Stimulated activated CD4-positive, alpha-beta T cell treated with anti-CD3 and anti-CD28 coated beads, Interleukin-4, amount 100 ng/mL, for 24 hours (primary cell): ENCODE data around the gene PLEKHG4.

Source experiments
- DNase-seq: peaks from one replicate; pipeline ENCODE4 v3.0.0-alpha.2; 2020

PLEKHG4 gene

GRCh38 chr16:67287960-67288359, 8.6 kb downstream of the PLEKHG4 start:
- DNase-seq = no peak

DNA sequence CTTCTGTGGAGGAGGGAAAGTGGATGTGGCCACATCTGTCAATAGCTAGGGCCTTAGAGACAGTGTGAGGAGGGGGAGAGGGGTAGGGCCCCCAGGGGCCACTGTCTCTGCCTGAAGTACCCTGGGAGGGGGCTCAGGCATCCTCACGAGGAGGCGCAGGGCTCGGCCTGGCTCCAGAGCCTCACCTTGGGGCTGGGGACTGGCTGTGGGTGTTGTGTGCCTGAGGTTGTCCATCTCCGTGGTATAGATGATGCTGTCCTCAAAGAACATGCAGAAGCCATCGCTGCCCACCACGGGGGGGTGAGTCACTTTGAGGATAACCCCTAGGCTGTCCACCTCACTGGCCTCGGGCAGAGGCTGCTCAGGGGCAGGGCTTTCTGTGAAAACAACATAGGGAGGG, 12.1 kb downstream of the PLEKHG4 start:
- no peak for DNase-seq

- no peak for DNase-seq
Measured at GRCh38 chr16:67294171-67294757, 14.9 kb downstream of the PLEKHG4 start.

DNA sequence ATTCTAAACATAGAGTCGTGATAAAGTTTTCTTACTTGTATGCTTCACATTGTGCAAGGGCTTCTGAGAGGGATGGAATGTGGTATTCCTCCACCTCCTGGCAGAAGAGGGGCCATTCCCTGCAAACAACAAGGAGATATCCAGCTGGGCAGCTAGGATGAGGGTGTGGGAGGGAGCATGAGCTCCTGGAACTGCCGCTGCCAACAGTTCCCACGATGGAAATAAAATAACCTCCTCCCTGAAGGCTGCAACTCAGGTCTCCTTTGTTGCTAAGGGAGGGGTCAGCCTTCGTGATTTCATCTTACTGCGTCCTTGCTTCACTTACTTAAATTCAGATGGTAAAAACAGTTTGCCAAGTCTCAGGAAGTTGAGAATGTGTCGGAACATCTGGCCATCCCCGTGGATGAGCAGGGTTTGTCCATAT, 15.6 kb downstream of the PLEKHG4 start:
- DNase-seq = no peak

GRCh38 chr16:67296420-67296819, 17.1 kb downstream of the PLEKHG4 start:
- no peak for DNase-seq

GRCh38 chr16:67298277-67298676, 18.9 kb downstream of the PLEKHG4 start:
- no peak for DNase-seq

GRCh38 chr16:67299269-67299668, 19.9 kb downstream of the PLEKHG4 start:
- no peak for DNase-seq

GRCh38 chr16:67301080-67301782, 21.9 kb downstream of the PLEKHG4 start:
- no peak for DNase-seq

- no peak for DNase-seq
Measured at GRCh38 chr16:67302076-67302475, 22.7 kb downstream of the PLEKHG4 start.

GRCh38 chr16:67302970-67303369, 23.6 kb downstream of the PLEKHG4 start:
- no peak for DNase-seq

- DNase-seq = no peak
Measured at GRCh38 chr16:67304020-67304419, 24.7 kb downstream of the PLEKHG4 start.

- no peak for DNase-seq
Measured at GRCh38 chr16:67305216-67306071, 26.1 kb downstream of the PLEKHG4 start.

- no peak for DNase-seq
Measured at GRCh38 chr16:67310561-67310960, 31.2 kb downstream of the PLEKHG4 start.

DNA sequence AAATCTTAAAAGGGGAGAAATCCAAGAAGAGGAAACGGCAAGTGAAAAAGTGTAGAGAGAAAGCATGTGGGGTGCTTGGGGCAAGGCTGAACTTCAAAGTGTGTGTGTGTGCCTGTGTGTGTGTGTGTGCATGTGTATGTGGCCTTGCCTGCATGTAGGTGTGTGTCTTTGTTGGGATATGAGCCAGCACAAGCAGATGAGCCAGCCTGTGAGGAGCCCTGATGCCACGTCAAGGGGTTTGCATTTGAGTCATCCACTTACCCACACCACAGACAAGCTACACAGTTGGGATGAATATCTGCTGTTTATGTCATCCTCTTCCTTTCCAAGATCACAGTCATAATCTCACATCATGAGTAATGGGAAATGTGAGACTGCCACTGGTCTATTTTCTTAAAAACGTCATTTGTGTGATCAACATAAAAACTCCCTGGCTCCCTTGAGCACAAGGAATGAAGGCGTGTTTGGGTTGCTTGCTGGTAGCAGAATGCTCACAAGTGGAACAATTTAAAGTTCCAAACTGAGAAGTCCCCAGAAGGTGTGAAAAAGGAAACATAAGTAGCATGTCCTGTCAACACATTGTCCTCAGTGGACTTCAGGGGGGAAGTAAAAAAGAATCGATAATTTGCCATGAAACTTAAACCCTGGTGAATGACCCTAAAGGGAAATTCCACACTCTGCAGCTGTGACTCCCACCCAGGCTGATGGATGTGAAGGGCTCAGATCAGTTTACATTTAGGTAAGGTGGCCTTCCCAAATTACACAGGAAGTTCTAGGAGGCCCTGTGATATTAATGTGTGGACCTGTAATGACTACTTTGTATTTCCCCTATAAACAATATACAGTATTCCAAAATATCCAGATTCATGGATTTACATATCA, 32.5 kb downstream of the PLEKHG4 start:
- peak; percentile 91 for DNase-seq

DNA sequence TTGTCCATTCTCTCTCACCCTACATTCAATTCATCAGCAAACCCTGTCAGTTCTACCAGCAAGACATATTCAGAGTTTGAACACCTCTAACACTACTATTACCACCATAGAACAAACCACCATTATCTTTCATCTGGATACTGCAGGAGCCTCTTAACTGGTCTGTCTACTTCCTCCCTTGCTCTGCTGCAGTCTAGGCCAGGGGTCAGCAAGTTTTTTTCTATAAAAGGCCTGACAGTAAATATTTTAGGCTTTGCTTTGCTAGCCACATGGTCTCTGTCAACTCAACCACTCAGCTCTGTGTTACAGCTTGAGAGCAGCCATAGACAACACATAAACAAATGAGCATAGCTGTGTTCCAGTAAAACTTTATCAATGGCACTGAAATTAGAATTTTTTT, 33.4 kb downstream of the PLEKHG4 start:
- DNase-seq = no peak

- no peak for DNase-seq
Measured at GRCh38 chr16:67317853-67318252, 38.5 kb downstream of the PLEKHG4 start.

DNA sequence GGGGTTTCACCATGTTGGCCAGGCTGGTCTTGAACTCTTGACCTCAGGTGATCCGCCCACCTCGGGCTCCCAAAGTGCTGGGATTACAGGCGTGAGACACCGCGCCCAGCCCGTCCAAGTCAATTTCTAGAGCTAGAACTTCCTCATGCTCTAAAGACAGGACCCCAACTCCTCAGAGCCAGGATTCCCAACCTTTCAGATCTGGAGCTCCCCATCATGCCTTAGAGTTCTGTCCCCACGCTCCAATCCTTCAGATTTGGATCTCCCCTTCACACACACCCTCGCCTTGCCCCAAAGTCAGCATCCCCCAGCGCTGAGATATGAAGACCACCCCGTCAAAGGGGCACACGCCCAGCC, 46.8 kb downstream of the PLEKHG4 start:
- no peak for DNase-seq

DNA sequence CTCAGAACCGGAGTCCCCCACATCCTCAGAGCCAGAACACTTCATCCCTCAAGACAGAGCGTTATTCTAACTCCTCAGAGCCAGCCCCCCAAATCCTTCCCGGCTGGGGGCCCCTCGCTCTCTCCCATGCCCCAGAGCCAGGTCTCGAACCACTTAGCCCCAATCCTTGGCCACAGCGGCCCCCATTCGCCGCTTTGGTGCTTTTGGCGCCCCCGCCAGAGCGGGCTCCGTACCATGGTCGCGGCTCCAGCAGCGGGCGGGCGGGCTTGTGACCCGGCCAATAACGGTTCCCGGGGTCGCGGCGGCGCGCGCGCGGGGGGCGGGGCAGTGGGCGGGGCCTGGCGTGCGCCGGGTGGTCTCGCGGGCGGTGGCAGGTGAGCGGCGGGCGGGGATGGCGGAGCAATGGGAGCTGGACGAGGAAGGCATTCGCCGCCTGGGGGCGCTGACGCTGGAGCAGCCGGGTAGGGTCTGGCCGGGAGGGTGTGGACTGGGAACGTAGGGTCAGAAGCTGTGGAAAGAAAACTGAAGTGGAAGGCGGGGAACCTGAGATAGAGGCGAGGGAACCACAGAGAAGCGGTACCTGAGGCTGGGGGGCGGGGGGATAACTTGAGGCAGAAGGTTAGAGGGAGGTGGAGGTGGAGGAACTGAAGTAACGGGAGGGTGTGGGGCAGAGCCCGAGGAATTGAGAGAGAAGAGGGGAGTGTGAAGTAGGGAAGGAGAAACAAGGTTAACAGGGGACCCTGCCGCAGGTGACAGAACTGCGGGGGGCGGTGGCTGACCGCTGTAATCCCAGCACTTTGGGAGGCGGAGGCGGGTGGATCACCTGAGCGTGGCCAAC, 47.4 kb downstream of the PLEKHG4 start, which contains the start of the genes KCTD19 and LRRC36:
TSS of gene KCTD19 (minus strand) at position 270 of the 838 bp plus-strand sequence. CDS start at position 236, 34 bp downstream.
TSS of gene LRRC36 (plus strand) at position 344 of the 838 bp plus-strand sequence. CDS start at position 392, 48 bp downstream.
- peak; percentile 50 for DNase-seq

GRCh38 chr16:67327743-67328142, 48.4 kb downstream of the PLEKHG4 start:
- DNase-seq = no peak

DNA sequence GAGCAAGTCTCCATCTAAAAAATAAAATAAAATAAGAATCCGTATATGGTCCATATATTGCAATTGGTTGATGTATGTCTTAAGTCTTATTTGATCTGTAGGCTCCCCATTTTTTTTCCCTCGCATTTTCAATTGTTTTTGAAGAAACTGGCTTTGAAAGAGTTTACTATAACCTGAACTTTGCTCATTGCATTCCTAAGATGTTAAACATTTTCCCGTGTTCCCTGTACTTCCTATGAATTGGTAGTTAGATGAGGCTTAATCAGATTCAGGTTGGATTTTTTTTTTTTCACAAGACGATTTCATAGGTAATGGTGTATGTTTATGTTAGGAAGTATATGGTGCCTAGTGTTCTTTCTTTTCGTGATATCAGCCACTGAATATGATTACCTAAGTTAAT, 50.6 kb downstream of the PLEKHG4 start:
- no peak for DNase-seq

- DNase-seq = no peak
Measured at GRCh38 chr16:67333315-67333714, 54.0 kb downstream of the PLEKHG4 start.

DNA sequence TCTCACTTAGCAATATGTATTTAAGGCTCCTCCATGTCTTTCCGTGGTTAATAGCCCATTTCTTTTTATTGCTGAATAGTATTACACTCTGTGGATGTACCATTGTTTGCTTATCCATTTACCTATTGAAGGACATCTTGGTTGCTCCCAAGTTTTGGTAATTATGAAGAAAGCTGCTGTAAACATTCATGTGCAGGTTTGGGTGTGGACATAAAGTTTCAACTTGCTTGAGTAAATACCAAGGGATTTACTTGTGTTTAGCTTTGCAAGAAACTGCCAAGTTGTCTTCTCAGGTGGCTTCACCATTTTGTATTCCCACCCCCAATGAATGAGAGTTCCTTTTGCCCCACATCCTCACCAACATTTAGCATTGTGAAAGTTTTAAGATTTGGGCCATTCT, 56.8 kb downstream of the PLEKHG4 start:
- no peak for DNase-seq
